K562 (cell line): ENCODE results near the gene FIZ1. TPM values are rescaled to one million over a fixed set of nuclear protein-coding genes. Genes with fewer than 3 reads are reported as not detected.

ENCODE experiments used
- ATAC-seq: fragments of 200-7000 bp; cut with Tn5 transposase; 3 replicates; pipeline ENCODE4 v1.9.1; 2020; ENCODE audit warnings: moderate library complexity
- BruUV-seq: library from RNA; stranded (reverse); fragments of 400-500 nt; replicated peaks from 2 replicates; lab custom pipeline; 2021; lab: Mats Ljungman, UMichigan
- CTCF ChIA-PET: fragments of 300-600 bp; formaldehyde crosslinking; extraction: SDS; loops from one replicate; lab custom pipeline; 2021; ENCODE audit warnings: low intra/inter-chr PET ratio; lab: Yijun Ruan, JAX
- POLR2A ChIA-PET: fragments of 300-600, 350-650 bp; sonication (Branson Sonifier 250); formaldehyde crosslinking; extraction: SDS; loops from one replicate; lab custom pipeline; 2021; ENCODE audit warnings: antibody characterized with exemption, inconsistent platforms; lab: Yijun Ruan, JAX
- DNase-seq, 4 experiments: peaks; one replicate each; pipeline versions ENCODE4 v3.0.0 to v3.0.0-alpha.2; 2011 to 2018; ENCODE audit warnings: low spot score in 3 of 4, mixed read lengths in 3 of 4; ENCODE audit errors: extremely low read depth in 1 of 4
- FAIRE-seq: peaks from 2 replicates; lab custom pipeline; 2011; peaks lifted over from hg19 to GRCh38; lab: Jason Lieb, UNC
- H2AFZ ChIP-seq: 2 replicates; pipeline ENCODE4 v1.6.0; 2011; ENCODE audit warnings: low read depth, low read length, control low read depth, inconsistent platforms
- H3K27ac ChIP-seq: fragments of 200-600 bp; 3 replicates; pipeline ENCODE4 v1.8.0; 2011; ENCODE audit warnings: low read depth, mild to moderate bottlenecking, control low read depth, inconsistent platforms, low read length, moderate library complexity, mixed read lengths; ENCODE audit errors: extremely low read depth
- H3K27me3 ChIP-seq, 2 experiments: fragments of 300-600 bp in 1 of 2; 2 replicates in 1 of 2; 3 replicates in 1 of 2; pipeline versions ENCODE4 v1.6.0 to v1.8.0; 2011; ENCODE audit warnings: inconsistent platforms in 2 of 2, low read length in 2 of 2, mild to moderate bottlenecking in 1 of 2, mixed read lengths in 1 of 2, moderate library complexity in 1 of 2; ENCODE audit not compliant: control insufficient read depth in 2 of 2, insufficient read depth in 2 of 2
- H3K36me3 ChIP-seq: fragments of 300-600 bp; 3 replicates; pipeline ENCODE4 v1.8.0; 2011; ENCODE audit warnings: mild to moderate bottlenecking, low read length, inconsistent platforms; ENCODE audit not compliant: control insufficient read depth, insufficient read depth
- H3K4me1 ChIP-seq, 2 experiments: fragments of 200-600 bp in 1 of 2; replicated peaks in 1 of 2; 2 replicates in 1 of 2; 3 replicates in 1 of 2; pipeline versions ENCODE4 v1.5.1 to v1.8.0; 2011; ENCODE audit warnings: inconsistent platforms in 2 of 2, low read length in 2 of 2, mild to moderate bottlenecking in 1 of 2, mixed read lengths in 1 of 2, moderate library complexity in 1 of 2; ENCODE audit not compliant: control insufficient read depth in 2 of 2, insufficient read depth in 2 of 2
- H3K4me2 ChIP-seq: 2 replicates; pipeline ENCODE4 v1.6.1; 2011; ENCODE audit warnings: low read length, control low read depth, inconsistent platforms, mixed read lengths; ENCODE audit not compliant: insufficient read depth
- H3K4me3 ChIP-seq: fragments of 200-600 bp; sonication (generic), shearing (Covaris generic); 2 replicates; pipeline ENCODE4 v1.5.1; 2016; ENCODE audit warnings: control low read depth, inconsistent platforms
- H3K79me2 ChIP-seq: fragments of 200-600 bp; 3 replicates; pipeline ENCODE4 v1.8.0; 2011; ENCODE audit warnings: low read length, inconsistent platforms; ENCODE audit not compliant: control insufficient read depth, insufficient read depth
- H3K9ac ChIP-seq, 2 experiments: 2 replicates each; pipeline versions ENCODE4 v1.6.0 to v1.6.1; 2011; ENCODE audit warnings: low read depth in 2 of 2, low read length in 2 of 2, control low read depth in 1 of 2, inconsistent platforms in 1 of 2, mild to moderate bottlenecking in 1 of 2, mixed read lengths in 1 of 2; ENCODE audit not compliant: insufficient read depth in 1 of 2
- H3K9me1 ChIP-seq: one replicate; pipeline ENCODE4 v1.6.0; 2011; ENCODE audit warnings: inconsistent platforms, mild to moderate bottlenecking, low read length, moderate library complexity; ENCODE audit not compliant: control insufficient read depth, insufficient read depth
- H3K9me3 ChIP-seq: replicated peaks from 2 replicates; pipeline ENCODE4 v1.5.1; 2011; ENCODE audit warnings: low read depth, low read length, inconsistent platforms; ENCODE audit not compliant: control insufficient read depth, insufficient read depth
- H4K20me1 ChIP-seq: replicated peaks from 2 replicates; pipeline ENCODE4 v1.6.1; 2011; ENCODE audit warnings: low read length, inconsistent platforms, mixed read lengths; ENCODE audit not compliant: control insufficient read depth, insufficient read depth
- ATF7 ChIP-seq: fragments of 450-650 bp; IDR thresholded peaks from 2 replicates; pipeline ENCODE4 v1.7.1; 2014; ENCODE audit warnings: mild to moderate bottlenecking, moderate library complexity
- ETS1 ChIP-seq: conservative IDR thresholded peaks from 2 replicates; pipeline ENCODE4 v1.6.1; 2011; ENCODE audit warnings: low read depth, mild to moderate bottlenecking, low read length; ENCODE audit not compliant: control insufficient read depth
- HMBOX1 ChIP-seq: sonication (generic); IDR thresholded peaks from 2 replicates; pipeline ENCODE4 v1.6.1; 2016
- HNRNPK ChIP-seq: fragments of 200-400 bp; formaldehyde crosslinking; IDR thresholded peaks from one replicate; pipeline ENCODE4 v1.6.1; 2018; ENCODE audit warnings: mild to moderate bottlenecking, low read depth, low read length; ENCODE audit not compliant: poor library complexity, severe bottlenecking
- PBX2 ChIP-seq, 2 experiments: IDR thresholded peaks in 1 of 2; conservative IDR thresholded peaks in 1 of 2; 2 replicates each; pipeline ENCODE4 v1.6.1; 2016; ENCODE audit warnings: low read depth in 2 of 2, mild to moderate bottlenecking in 1 of 2, missing compliant biosample characterization in 1 of 2, missing genetic modification characterization in 1 of 2, moderate library complexity in 1 of 2
- PTTG1 ChIP-seq: fragments of 450-650 bp; IDR thresholded peaks from 2 replicates; pipeline ENCODE4 v1.6.1; 2016; ENCODE audit warnings: low read depth, mild to moderate bottlenecking, missing genetic modification characterization, missing compliant biosample characterization
- SMARCA5 ChIP-seq: fragments of 450-650 bp; IDR thresholded peaks from 2 replicates; pipeline ENCODE4 v1.6.1; 2016
- TBL1XR1 ChIP-seq, 2 experiments: IDR thresholded peaks; 2 replicates each; pipeline ENCODE4 v1.6.1; 2012; ENCODE audit warnings: improper control_type of control experiment in 2 of 2, low read length in 2 of 2, mild to moderate bottlenecking in 1 of 2
- ZFX ChIP-seq: sonication (generic); formaldehyde crosslinking; IDR thresholded peaks from 2 replicates; pipeline ENCODE4 v1.8.0; 2022; ENCODE audit warnings: mild to moderate bottlenecking, missing genetic modification reagents, moderate library complexity
- ZNF384 ChIP-seq: IDR thresholded peaks from 2 replicates; pipeline ENCODE4 v1.6.1; 2012; ENCODE audit warnings: low read depth, low read length, improper control_type of control experiment
- ZNF512 ChIP-seq: IDR thresholded peaks from 2 replicates; pipeline ENCODE4 v1.6.1; 2016; ENCODE audit warnings: missing genetic modification characterization, missing compliant biosample characterization
- ZNF76 ChIP-seq: fragments of 250-450 bp; sonication (Bioruptor Pico); IDR thresholded peaks from 2 replicates; pipeline ENCODE4 v1.4.0; 2020; ENCODE audit warnings: mild to moderate bottlenecking, moderate library complexity, borderline replicate concordance
- WGBS: fragments of 100-300 bp; shearing (Covaris generic); methylation state at CpG from one replicate; pipeline ENCODE4 v1.1.6; 2016; ENCODE audit warnings: low coverage, mixed read lengths; ENCODE audit not compliant: insufficient coverage; ENCODE audit errors: missing lambda C conversion rate; 5-methylcytosine and 5-hydroxymethylcytosine counted together
- in situ Hi-C: fragments of 300-500 bp; cut with MboI; formaldehyde crosslinking; loops from 4 replicates; pipeline ENCODE4 v1.15.0; 2018; ENCODE audit warnings: inconsistent platforms, mixed read lengths
- intact Hi-C: fragments of 100-400 bp; cut with micrococcal nuclease; formaldehyde crosslinking; loops from 2 replicates; pipeline ENCODE4 v1.14.2; 2022
- polyA plus RNA-seq, 8 experiments: library from polyadenylated mRNA; depleted of rRNA in 4 of 8; stranded (reverse) in 5 of 8; unstranded in 3 of 8; fragments of >200 nt; fragmentation: Nextera tagmentation in 2 of 8; fragmentation: Illumina TruSeq in 1 of 8; extraction: Ambion mirVana in 2 of 8; extraction: Trizol in 1 of 8; gene quantifications; 2 replicates each; pipeline versions ENCODE4 v1.2.1 to v1.2.3, GENCODE V29; 2011 to 2014; ENCODE audit warnings: inconsistent platforms in 1 of 8, missing spikeins in 1 of 8
- total RNA-seq, 7 experiments: library from RNA; depleted of rRNA in 6 of 7; stranded (reverse); fragments of >200 nt in 6 of 7; fragmentation: Illumina TruSeq in 2 of 7; extraction: Trizol in 2 of 7; gene quantifications; 2 replicates each; pipeline versions ENCODE4 v1.2.1 to v1.2.3, GENCODE V29; 2011 to 2021; ENCODE audit warnings: low replicate concordance in 1 of 7
- TF ChIP-seq, protein P1 (sequence below): fragments of 450-650 bp; IDR thresholded peaks from 2 replicates; pipeline ENCODE4 v1.6.1; 2016

The FIZ1 gene
- total and polyA plus RNA-seq, 9 of the 15 experiments (the other 6 are each of a cell fraction or from before 2014, with no cell fraction given) = 0.79 to 17.5 (median 5.5) TPM

GRCh38 chr19:55625004-55625326 lies 25.6 kb upstream of the FIZ1 start:
- no peaks in the 10 kb centered on the region; the same call in 1 of the 2 replicates for H4K20me1 ChIP-seq
- no peaks in the 10 kb centered on the region for H3K27me3 ChIP-seq
- no peaks in the 10 kb centered on the region for H3K9me3 ChIP-seq
- DNase-seq = peak in 1 of 4 experiments; percentile 2
- peaks cover 7% of the 10 kb centered on the region; the same call in 2 of the 3 replicates for H3K79me2 ChIP-seq
- POLR2A ChIA-PET = interaction anchor here (0.6 to 3.8 kb wide), 14 partner anchors 8 to 552 kb away, joined by 3 to 18 read pairs (median 3); partner anchors contain the start of gene TMEM238
- H3K4me2 ChIP-seq = peak overlapping the region; percentile 89
- peak overlapping the region; percentile 93; the same call in 1 of the 3 replicates for H3K27ac ChIP-seq
- intact Hi-C loops = no loop called here
- peak overlapping the region; percentile 53 for H3K4me3 ChIP-seq
- TF ChIP-seq ZNF76 (CRISPR knock-in tag) = no peak
- peak; percentile 60; the same call in 1 of the 2 replicates for TF ChIP-seq ZNF384
- TF ChIP-seq ATF7 = no peak
- no peak for TF ChIP-seq HMBOX1
- TF ChIP-seq, protein P1, sequence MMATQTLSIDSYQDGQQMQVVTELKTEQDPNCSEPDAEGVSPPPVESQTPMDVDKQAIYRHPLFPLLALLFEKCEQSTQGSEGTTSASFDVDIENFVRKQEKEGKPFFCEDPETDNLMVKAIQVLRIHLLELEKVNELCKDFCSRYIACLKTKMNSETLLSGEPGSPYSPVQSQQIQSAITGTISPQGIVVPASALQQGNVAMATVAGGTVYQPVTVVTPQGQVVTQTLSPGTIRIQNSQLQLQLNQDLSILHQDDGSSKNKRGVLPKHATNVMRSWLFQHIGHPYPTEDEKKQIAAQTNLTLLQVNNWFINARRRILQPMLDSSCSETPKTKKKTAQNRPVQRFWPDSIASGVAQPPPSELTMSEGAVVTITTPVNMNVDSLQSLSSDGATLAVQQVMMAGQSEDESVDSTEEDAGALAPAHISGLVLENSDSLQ = peak; percentile 52
- 0 out of 2 replicates have a peak, but pooled peaks have one; percentile 26 for TF ChIP-seq SMARCA5
- TF ChIP-seq ZNF512 (tag) = no peak
- no peak for TF ChIP-seq HNRNPK
- TF ChIP-seq ETS1 = no peak
- peak; percentile 5; the same call in 1 of the 2 replicates for TF ChIP-seq ZFX (CRISPR knock-in tag)
- TF ChIP-seq PTTG1 (tag) = no peak
- no peak for TF ChIP-seq PBX2 (CRISPR knock-in tag; IDR thresholded peaks at IDR 0.05; ENCODE audit: low read depth)
- 0 out of 2 replicates have a peak, but pooled peaks have one; percentile 21 for TF ChIP-seq PBX2 (tag; conservative IDR thresholded peaks at IDR 0.05; ENCODE audit: low read depth)
- TF ChIP-seq TBL1XR1 (IDR thresholded peaks at IDR 0.05; ENCODE audit: low read length in 2 of 2) = no peak
- TF ChIP-seq, all 486 proteins: peak for 5
- peaks cover 3% of the 10 kb centered on the region for H3K9me1 ChIP-seq
- no peak for ATAC-seq
- in situ Hi-C loops = loop anchor here (5.0 to 25.0 kb wide), 4 partner anchors 108 to 687 kb away; partner anchors contain the start of genes BRSK1, HSPBP1, TNNT1 and ZSCAN5A
- TSS peak; percentile 72 for BruUV-seq
- no peak for FAIRE-seq
- WGBS = 33% methylated on average over 11 of the region's 11 CpGs
- CTCF ChIA-PET = no interaction called here
- H3K9ac ChIP-seq = peak overlapping the region; percentile 67 to 89
- H3K4me1 ChIP-seq = peaks cover 9 to 11% of the 10 kb centered on the region in 2 experiments; a peak in 4 of 5 replicates
- H2AFZ ChIP-seq = peak overlapping the region; percentile 99
- peaks cover 9% of the 10 kb centered on the region; the same call in 1 of the 3 replicates for H3K36me3 ChIP-seq
